SK-N-MC (cell line): ENCODE results near the gene CEP104.

Experiments
- EZH2 ChIP-seq: fragments of 200-600 bp; sonication (generic); IDR thresholded peaks from one replicate; pipeline ENCODE4 v1.6.1; 2017; ENCODE audit warnings: antibody characterized with exemption
- FOXP2 ChIP-seq: optimal IDR thresholded peaks from 2 replicates; pipeline ENCODE3; 2011; ENCODE audit warnings: mild to moderate bottlenecking, moderate library complexity; ENCODE audit not compliant: insufficient read depth; ENCODE audit errors: extremely low read length, control extremely low read depth
- POLR2AphosphoS5 ChIP-seq: IDR thresholded peaks from 2 replicates; pipeline ENCODE4 v1.6.1; 2012; ENCODE audit warnings: mild to moderate bottlenecking, low read depth, low read length, borderline replicate concordance

DNA sequence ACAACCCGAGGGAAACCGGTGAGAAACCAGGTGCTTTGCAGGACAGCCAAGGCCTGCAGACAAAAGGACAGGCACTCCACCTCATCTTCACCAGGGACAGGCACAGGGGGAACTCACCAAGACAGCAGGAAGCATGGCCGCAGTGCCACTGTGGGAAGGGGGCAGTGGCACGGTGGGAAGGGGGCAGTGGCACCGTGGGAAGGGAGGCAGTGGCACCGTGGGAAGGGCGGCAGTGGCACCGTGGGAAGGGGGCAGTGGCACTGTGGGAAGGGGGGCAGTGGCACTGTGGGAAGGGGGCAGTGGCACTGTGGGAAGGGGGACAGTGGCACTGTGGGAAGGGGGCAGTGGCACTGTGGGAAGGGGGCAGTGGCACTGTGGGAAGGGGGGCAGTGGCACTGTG is 32.4 kb downstream of the CEP104 start:
- TF ChIP-seq EZH2 (no peak), POLR2AphosphoS5 (no peak), FOXP2 (no peak)
